ENCODE results near the gene SOX2. TPM values are rescaled to one million over a fixed set of nuclear protein-coding genes. Genes with fewer than 3 reads are reported as not detected.

SOX2 gene
- total RNA-seq, 2 experiments from 2014 or later: not detected

DNA sequence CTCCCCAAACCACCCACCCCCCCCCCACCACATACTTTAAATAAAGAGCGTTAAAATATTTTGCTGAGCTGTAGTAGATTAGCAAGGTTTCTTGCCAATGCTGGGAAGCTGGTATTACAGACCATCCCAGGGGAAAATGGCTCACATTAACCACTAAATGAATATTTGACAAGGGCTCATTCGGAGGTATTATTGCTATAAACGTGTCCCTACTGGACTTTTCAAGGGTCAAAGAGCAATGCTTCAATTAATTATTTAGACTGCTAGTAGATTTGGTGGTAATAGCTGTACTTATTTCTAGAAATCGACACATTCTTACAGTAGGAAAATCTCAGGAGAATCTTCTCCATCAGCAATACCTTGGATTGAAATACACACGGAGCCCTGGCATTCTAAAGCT lies 5.2 kb downstream of the SOX2 start:
- Histone ChIP-seq H3K9me3 (ENCODE audit: control insufficient read depth in 1 of 2, insufficient read depth in 1 of 2, low read length in 2 of 2) (peaks cover 25 to 34% of the 10 kb centered on the region in 2 experiments), H3K27ac (ENCODE audit: low read depth in 1 of 2, low read length in 2 of 2) (no peak overlapping the region), H3K36me3 (ENCODE audit: insufficient read depth, low read length) (no peaks in the 10 kb centered on the region), H3K27me3 (ENCODE audit: control insufficient read depth in 1 of 2, insufficient read depth in 2 of 2, low read length in 2 of 2) (peaks cover 77 to 93% of the 10 kb centered on the region in 2 experiments), H3K4me3 (ENCODE audit: low read length) (no peak overlapping the region), H3K4me1 (ENCODE audit: insufficient read depth, low read length) (peaks cover 9% of the 10 kb centered on the region)
- no peak overlapping the region for H3K27ac Mint-ChIP-seq
- no peaks in the 10 kb centered on the region for H3K4me1 Mint-ChIP-seq (ENCODE audit: low read depth)
- no peak for ATAC-seq (ENCODE audit: poor library complexity)
- H3K27me3 Mint-ChIP-seq: peaks cover 97% of the 10 kb centered on the region
- H3K4me3 Mint-ChIP-seq: no peak overlapping the region
- ChIA-PET POLR2A (no interaction called here), CTCF (no interaction called here)
- no peak for DNase-seq
- H3K9me3 Mint-ChIP-seq: peaks cover 12% of the 10 kb centered on the region
- intact Hi-C loops (cut with DNase I, micrococcal nuclease): no loop called here
- TF ChIP-seq, protein P1, sequence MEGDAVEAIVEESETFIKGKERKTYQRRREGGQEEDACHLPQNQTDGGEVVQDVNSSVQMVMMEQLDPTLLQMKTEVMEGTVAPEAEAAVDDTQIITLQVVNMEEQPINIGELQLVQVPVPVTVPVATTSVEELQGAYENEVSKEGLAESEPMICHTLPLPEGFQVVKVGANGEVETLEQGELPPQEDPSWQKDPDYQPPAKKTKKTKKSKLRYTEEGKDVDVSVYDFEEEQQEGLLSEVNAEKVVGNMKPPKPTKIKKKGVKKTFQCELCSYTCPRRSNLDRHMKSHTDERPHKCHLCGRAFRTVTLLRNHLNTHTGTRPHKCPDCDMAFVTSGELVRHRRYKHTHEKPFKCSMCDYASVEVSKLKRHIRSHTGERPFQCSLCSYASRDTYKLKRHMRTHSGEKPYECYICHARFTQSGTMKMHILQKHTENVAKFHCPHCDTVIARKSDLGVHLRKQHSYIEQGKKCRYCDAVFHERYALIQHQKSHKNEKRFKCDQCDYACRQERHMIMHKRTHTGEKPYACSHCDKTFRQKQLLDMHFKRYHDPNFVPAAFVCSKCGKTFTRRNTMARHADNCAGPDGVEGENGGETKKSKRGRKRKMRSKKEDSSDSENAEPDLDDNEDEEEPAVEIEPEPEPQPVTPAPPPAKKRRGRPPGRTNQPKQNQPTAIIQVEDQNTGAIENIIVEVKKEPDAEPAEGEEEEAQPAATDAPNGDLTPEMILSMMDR (IDR thresholded peaks at IDR 0.05): no peak
- H3K36me3 Mint-ChIP-seq (ENCODE audit: low read depth): peaks cover 4% of the 10 kb centered on the region

DNA sequence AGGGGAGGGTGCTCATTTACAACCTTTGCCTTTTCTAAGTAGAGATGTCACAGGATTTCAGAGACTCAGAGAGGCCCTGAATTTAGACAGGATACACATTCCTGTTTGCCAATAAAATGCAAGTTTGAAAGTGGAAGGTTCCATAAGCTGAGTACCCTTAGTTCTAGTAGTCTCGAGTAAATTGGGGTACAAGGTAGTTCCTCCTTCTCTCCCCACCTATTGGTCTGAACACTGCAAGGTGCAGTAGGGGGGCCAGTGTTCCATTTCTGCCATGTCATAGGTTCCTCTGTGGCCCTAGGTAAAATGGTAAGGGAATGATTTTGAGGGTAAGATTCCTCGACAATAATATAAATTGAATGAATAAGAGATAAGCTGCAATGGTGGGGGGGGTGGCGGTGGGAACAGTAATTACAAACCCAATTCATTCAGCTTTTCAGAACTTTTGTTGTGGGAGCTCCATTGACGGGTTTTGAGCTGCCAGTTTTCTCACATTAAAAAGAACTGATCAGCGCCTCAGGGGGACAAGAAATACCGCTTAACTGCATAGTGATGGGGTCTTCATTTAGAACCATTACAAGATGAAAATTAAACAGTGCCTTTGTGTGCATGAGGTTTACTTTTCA lies 5.9 kb downstream of the SOX2 start:
- Histone ChIP-seq H3K27me3 (ENCODE audit: control insufficient read depth in 1 of 2, insufficient read depth in 2 of 2, low read length in 2 of 2) (peaks cover 83 to 97% of the 10 kb centered on the region in 2 experiments), H3K4me1 (ENCODE audit: insufficient read depth, low read length) (peaks cover 3% of the 10 kb centered on the region), H3K4me3 (ENCODE audit: low read length) (no peak overlapping the region), H3K36me3 (ENCODE audit: insufficient read depth, low read length) (no peaks in the 10 kb centered on the region), H3K9me3 (ENCODE audit: control insufficient read depth in 1 of 2, insufficient read depth in 1 of 2, low read length in 2 of 2) (peaks cover 23 to 34% of the 10 kb centered on the region in 2 experiments), H3K27ac (ENCODE audit: low read depth in 1 of 2, low read length in 2 of 2) (no peak overlapping the region)
- Mint-ChIP-seq H3K4me1 (ENCODE audit: low read depth) (no peaks in the 10 kb centered on the region), H3K27me3 (peaks cover 100% of the 10 kb centered on the region), H3K9me3 (peaks cover 12% of the 10 kb centered on the region), H3K4me3 (no peak overlapping the region), H3K27ac (no peak overlapping the region), H3K36me3 (ENCODE audit: low read depth) (peaks cover 4% of the 10 kb centered on the region)
- TF ChIP-seq, protein P1 (IDR thresholded peaks at IDR 0.05): no peak
- POLR2A ChIA-PET: no interaction called here
- no peak for ATAC-seq (ENCODE audit: poor library complexity)
- no peak for DNase-seq
- CTCF ChIA-PET: no interaction called here
- intact Hi-C loops (cut with DNase I, micrococcal nuclease): no loop called here

DNA sequence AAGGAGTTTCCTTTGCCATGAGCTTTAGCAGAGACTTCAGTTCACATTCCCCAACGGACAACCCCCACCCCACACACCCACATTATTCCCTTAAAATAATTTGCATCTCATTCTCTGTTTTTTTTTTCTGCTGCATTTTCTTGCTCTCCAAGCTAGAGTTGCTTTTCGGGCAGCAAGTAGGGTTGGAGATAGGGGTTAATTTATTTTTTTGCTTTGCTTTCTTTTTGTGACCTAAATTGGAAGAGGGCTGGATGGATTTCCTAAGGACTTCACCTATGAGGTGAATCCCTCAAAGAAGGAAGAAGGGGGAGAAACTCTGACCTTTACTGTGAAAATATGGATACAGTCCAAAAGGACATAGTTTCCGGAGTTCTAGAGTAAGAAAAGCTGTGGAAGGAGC lies 6.6 kb downstream of the SOX2 start:
- Histone ChIP-seq H3K27me3 (ENCODE audit: control insufficient read depth in 1 of 2, insufficient read depth in 2 of 2, low read length in 2 of 2) (peaks cover 83 to 98% of the 10 kb centered on the region in 2 experiments), H3K4me1 (ENCODE audit: insufficient read depth, low read length) (no peaks in the 10 kb centered on the region), H3K9me3 (ENCODE audit: control insufficient read depth in 1 of 2, insufficient read depth in 1 of 2, low read length in 2 of 2) (peaks cover 22 to 28% of the 10 kb centered on the region in 2 experiments), H3K36me3 (ENCODE audit: insufficient read depth, low read length) (no peaks in the 10 kb centered on the region), H3K4me3 (ENCODE audit: low read length) (no peak overlapping the region), H3K27ac (ENCODE audit: low read depth in 1 of 2, low read length in 2 of 2) (no peak overlapping the region)
- no peak for ATAC-seq (ENCODE audit: poor library complexity)
- Mint-ChIP-seq H3K4me3 (no peak overlapping the region), H3K27me3 (peaks cover 100% of the 10 kb centered on the region), H3K27ac (no peak overlapping the region), H3K4me1 (ENCODE audit: low read depth) (no peaks in the 10 kb centered on the region), H3K36me3 (ENCODE audit: low read depth) (peaks cover 4% of the 10 kb centered on the region), H3K9me3 (peaks cover 14% of the 10 kb centered on the region)
- ChIA-PET POLR2A (no interaction called here), CTCF (no interaction called here)
- TF ChIP-seq, protein P1 (IDR thresholded peaks at IDR 0.05): no peak
- intact Hi-C loops (cut with DNase I, micrococcal nuclease): no loop called here
- DNase-seq: no peak
